Spleen (tissue), 11 donors: ENCODE data around the gene CORIN. TPM values are rescaled to one million over a fixed set of nuclear protein-coding genes. Genes with fewer than 3 reads are reported as not detected.
"Not testable (repeated sequence)": the region's sequence is repeated elsewhere in the genome, so short reads cannot be mapped to it uniquely, and the experiment has no call there.

ENCODE experiments used
- DNase-seq: peaks from one replicate; pipeline ENCODE4 v3.0.0-alpha.2; 2020
- H3K27ac ChIP-seq, 8 donors: fragments of 200-600 bp; sonication (generic) in 7 of 8; 1 replicate in 4 of 8; 2 replicates in 4 of 8; pipeline versions ENCODE4 v1.5.0 to v1.8.0; 2016 to 2021; ENCODE audit warnings: inconsistent platforms in 4 of 8, mild to moderate bottlenecking in 4 of 8, moderate library complexity in 1 of 8
- H3K27me3 ChIP-seq, 7 donors: fragments of 200-600 bp; sonication (generic) in 6 of 7; replicated peaks in 1 of 7; 1 replicate in 4 of 7; 2 replicates in 3 of 7; pipeline versions ENCODE4 v1.5.0 to v1.8.0; 2016 to 2021; ENCODE audit warnings: inconsistent platforms in 3 of 7, mild to moderate bottlenecking in 1 of 7
- H3K36me3 ChIP-seq, 6 donors: fragments of 200-600 bp; sonication (generic) in 5 of 6; 1 replicate in 4 of 6; 2 replicates in 2 of 6; pipeline versions ENCODE4 v1.5.0 to v1.8.0; 2016 to 2021; ENCODE audit warnings: inconsistent platforms in 2 of 6
- H3K4me1 ChIP-seq, 6 donors: fragments of 200-600 bp; sonication (generic) in 5 of 6; 1 replicate in 3 of 6; 2 replicates in 3 of 6; pipeline versions ENCODE4 v1.5.0 to v1.8.0; 2016 to 2021; ENCODE audit warnings: inconsistent platforms in 3 of 6
- H3K4me3 ChIP-seq, 8 donors: fragments of 200-600 bp; sonication (generic) in 7 of 8; 1 replicate in 4 of 8; 2 replicates in 4 of 8; pipeline versions ENCODE4 v1.5.0 to v1.8.0; 2016 to 2021; ENCODE audit warnings: inconsistent platforms in 4 of 8, mild to moderate bottlenecking in 4 of 8, moderate library complexity in 2 of 8
- H3K9me3 ChIP-seq, 8 donors: fragments of 200-600 bp; sonication (generic) in 7 of 8; 1 replicate in 4 of 8; 2 replicates in 4 of 8; pipeline versions ENCODE4 v1.5.0 to v1.8.0; 2016 to 2021; ENCODE audit warnings: inconsistent platforms in 4 of 8
- POLR2A ChIP-seq, 3 donors: fragments of 450-650 bp; IDR thresholded peaks; one replicate each; pipeline ENCODE4 v1.5.1; 2017; ENCODE audit warnings: antibody characterized with exemption in 3 of 3, mild to moderate bottlenecking in 1 of 3
- POLR2AphosphoS5 ChIP-seq, 3 donors: sonication (generic); formaldehyde crosslinking; IDR thresholded peaks; one replicate each; pipeline ENCODE4 v1.5.1; 2017; ENCODE audit warnings: antibody characterized with exemption in 3 of 3
- WGBS, 5 donors: extraction: QIAGEN DNeasy Blood & Tissue Kit in 3 of 5; methylation state at CpG; one replicate each; pipeline versions ENCODE4 v1.1.5 to v1.1.7; 2013 to 2018; 5-methylcytosine and 5-hydroxymethylcytosine counted together
- intact Hi-C: fragments of 100-400 bp; cut with DNase I; formaldehyde crosslinking; loops from one replicate; pipeline ENCODE4 v1.15.0; 2023; ENCODE audit warnings: low total_unique reads
- polyA plus RNA-seq, 3 donors: library from polyadenylated mRNA; stranded (reverse); fragments of 200-250 nt; gene quantifications; one replicate each; pipeline ENCODE4 v1.2.1, GENCODE V29; 2013
- total RNA-seq, 7 donors: library from RNA; depleted of rRNA in 3 of 7; stranded (reverse); fragments of >200 nt in 3 of 7; fragmentation: NEBNext Ultra II Directional in 4 of 7; extraction: Animal tissue kit (Norgen Biotek cat#: 25700) in 4 of 7; gene quantifications; one replicate each; pipeline versions ENCODE4 v1.1.0 to v1.2.1, GENCODE V29; 2016 to 2021
- TF ChIP-seq, protein P1 (sequence below), 11 experiments: fragments of 200-600 bp in 7 of 11; fragments of 450-650 bp in 4 of 11; sonication (generic) in 4 of 11; IDR thresholded peaks in 8 of 11; conservative IDR thresholded peaks in 3 of 11; 1 replicate in 7 of 11; 2 replicates in 4 of 11; pipeline versions ENCODE4 v1.4.0 to v1.8.0; 2016 to 2021; ENCODE audit warnings: antibody characterized with exemption in 11 of 11, inconsistent platforms in 4 of 11, mild to moderate bottlenecking in 1 of 11
- donor health status: healthy with polysubstance abuse.
- donor health status: DM: no; HTN: no; CAD: no; lungs with moderate emphysema.
- donor health status: DM: no; HTN: no; CAD: no.
- donor health status: Bipolar disorder and iron deficiency.
- donor health status: healthy.
- donor health status: DM: no; HTN: no; CAD: no.
- donor health status: DM: yes; HTN: yes; CAD: no.

CORIN gene
- total and polyA plus RNA-seq, 10 donors: 0.23 to 12.3 (median 0.85) TPM

DNA sequence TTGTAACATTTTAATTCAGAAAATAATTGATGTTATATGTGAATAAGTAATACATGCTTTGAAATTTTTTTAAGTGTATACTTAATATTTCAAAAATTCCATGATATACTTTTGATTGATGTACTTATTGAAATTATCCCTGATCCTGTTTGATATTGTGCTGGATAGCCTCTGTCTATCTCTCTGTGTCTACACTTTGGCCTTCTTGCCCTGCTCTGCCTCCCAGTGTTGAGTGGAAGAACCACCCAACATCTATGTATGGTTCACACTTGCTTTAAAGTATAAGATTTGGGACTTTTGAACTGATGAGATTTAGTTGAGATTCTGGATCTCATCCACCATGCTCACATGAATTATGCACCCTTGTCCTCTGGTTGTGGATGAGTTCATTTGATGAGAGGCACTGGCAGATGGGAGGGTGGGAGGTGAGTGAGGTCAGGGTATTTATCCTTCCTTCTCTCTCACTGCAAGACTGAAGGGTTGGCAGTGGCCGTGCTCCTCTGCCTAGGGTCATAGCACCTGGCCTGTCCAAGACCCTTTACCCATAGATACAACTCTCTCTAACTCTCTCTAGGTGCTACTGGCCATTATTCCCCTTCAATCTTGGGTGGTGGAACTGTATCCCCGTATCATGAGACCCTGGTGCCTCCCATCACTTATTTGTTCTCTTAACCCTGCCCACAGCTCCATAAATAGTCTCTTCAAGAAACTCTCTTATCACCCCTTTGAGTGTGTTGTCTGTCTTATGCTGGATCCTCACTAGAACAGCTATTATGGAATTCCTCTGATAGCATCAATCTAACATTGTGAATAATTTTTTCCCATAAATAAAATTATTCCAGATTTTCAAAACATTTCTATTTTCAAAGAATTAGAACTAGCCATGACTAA is 75.2 kb downstream of the CORIN start:
- H3K27me3 ChIP-seq: peaks cover 0 to 11% (median 2%) of the 10 kb centered on the region in 7 donors
- TF ChIP-seq POLR2A (IDR thresholded peaks at IDR 0.05) (no peak), POLR2AphosphoS5 (IDR thresholded peaks at IDR 0.05) (no peak)
- TF ChIP-seq, protein P1, sequence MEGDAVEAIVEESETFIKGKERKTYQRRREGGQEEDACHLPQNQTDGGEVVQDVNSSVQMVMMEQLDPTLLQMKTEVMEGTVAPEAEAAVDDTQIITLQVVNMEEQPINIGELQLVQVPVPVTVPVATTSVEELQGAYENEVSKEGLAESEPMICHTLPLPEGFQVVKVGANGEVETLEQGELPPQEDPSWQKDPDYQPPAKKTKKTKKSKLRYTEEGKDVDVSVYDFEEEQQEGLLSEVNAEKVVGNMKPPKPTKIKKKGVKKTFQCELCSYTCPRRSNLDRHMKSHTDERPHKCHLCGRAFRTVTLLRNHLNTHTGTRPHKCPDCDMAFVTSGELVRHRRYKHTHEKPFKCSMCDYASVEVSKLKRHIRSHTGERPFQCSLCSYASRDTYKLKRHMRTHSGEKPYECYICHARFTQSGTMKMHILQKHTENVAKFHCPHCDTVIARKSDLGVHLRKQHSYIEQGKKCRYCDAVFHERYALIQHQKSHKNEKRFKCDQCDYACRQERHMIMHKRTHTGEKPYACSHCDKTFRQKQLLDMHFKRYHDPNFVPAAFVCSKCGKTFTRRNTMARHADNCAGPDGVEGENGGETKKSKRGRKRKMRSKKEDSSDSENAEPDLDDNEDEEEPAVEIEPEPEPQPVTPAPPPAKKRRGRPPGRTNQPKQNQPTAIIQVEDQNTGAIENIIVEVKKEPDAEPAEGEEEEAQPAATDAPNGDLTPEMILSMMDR (IDR thresholded peaks at IDR 0.05 in 8 of 11, conservative IDR thresholded peaks at IDR 0.05 in 3 of 11): no peak
- intact Hi-C loops: no loop called here
- DNase-seq: no peak
- no peaks in the 10 kb centered on the region for H3K36me3 ChIP-seq
- WGBS, 5 donors: 62 to 74% (median 65%) methylated on average over 2 of the region's 2 CpGs
- no peak overlapping the region for H3K4me3 ChIP-seq
- no peak overlapping the region for H3K27ac ChIP-seq
- peaks cover 0 to 9% (median 0%) of the 10 kb centered on the region in 8 donors for H3K9me3 ChIP-seq
- no peaks in the 10 kb centered on the region for H3K4me1 ChIP-seq

- H3K27me3 ChIP-seq, H3K4me3 ChIP-seq, DNase-seq, H3K27ac ChIP-seq, intact Hi-C loops, H3K4me1 ChIP-seq, H3K36me3 ChIP-seq: not testable (repeated sequence)
- H3K9me3 ChIP-seq: peaks cover 0 to 25% (median 13%) of the 10 kb centered on the region in 8 donors
- WGBS, 5 donors: 88 to 93% (median 91%) methylated on average over 9 of the region's 9 CpGs
Measured at GRCh38 chr4:47753316-47753715, 84.6 kb downstream of the CORIN start.

- WGBS, 5 donors: 73 to 80% (median 76%) methylated on average over 5 of the region's 5 CpGs
- Histone ChIP-seq H3K4me1 (no peaks in the 10 kb centered on the region), H3K27ac (no peak overlapping the region), H3K4me3 (no peak overlapping the region), H3K27me3 (no peaks in the 10 kb centered on the region), H3K9me3 (peaks cover 0 to 22% (median 13%) of the 10 kb centered on the region in 8 donors), H3K36me3 (no peaks in the 10 kb centered on the region)
- TF ChIP-seq POLR2AphosphoS5 (IDR thresholded peaks at IDR 0.05): no peak
- TF ChIP-seq POLR2A (IDR thresholded peaks at IDR 0.05): no peak
- TF ChIP-seq, protein P1 (IDR thresholded peaks at IDR 0.05 in 8 of 11, conservative IDR thresholded peaks at IDR 0.05 in 3 of 11): no peak
- DNase-seq: no peak
- intact Hi-C loops: no loop called here
Measured at GRCh38 chr4:47752214-47752613, 85.7 kb downstream of the CORIN start.

- no peak for DNase-seq
- H3K4me1 ChIP-seq: no peaks in the 10 kb centered on the region
- H3K36me3 ChIP-seq: no peaks in the 10 kb centered on the region
- H3K27me3 ChIP-seq: no peaks in the 10 kb centered on the region
- no peak overlapping the region for H3K27ac ChIP-seq
- intact Hi-C loops: no loop called here
- TF ChIP-seq, protein P1 (IDR thresholded peaks at IDR 0.05 in 8 of 11, conservative IDR thresholded peaks at IDR 0.05 in 3 of 11): no peak
- no peak for TF ChIP-seq POLR2AphosphoS5 (IDR thresholded peaks at IDR 0.05)
- TF ChIP-seq POLR2A (IDR thresholded peaks at IDR 0.05): no peak
- H3K9me3 ChIP-seq: peaks cover 0 to 22% (median 13%) of the 10 kb centered on the region in 8 donors
- 73 to 82% (median 79%) methylated on average over 2 of the region's 2 CpGs for WGBS, 5 donors
- H3K4me3 ChIP-seq: no peak overlapping the region
Measured at GRCh38 chr4:47750788-47751187, 87.1 kb downstream of the CORIN start.
